IMR-90 (cell line): ENCODE measurements around the gene PYGB. TPM values are rescaled to one million over a fixed set of nuclear protein-coding genes. Genes with fewer than 3 reads are reported as not detected.

Experiments
- ATAC-seq: fragments of 200-7000 bp; cut with Tn5 transposase; 2 replicates; pipeline ENCODE4 v1.9.1; 2020; ENCODE audit warnings: low read depth, mild to moderate bottlenecking, moderate library complexity
- BruUV-seq: library from RNA; stranded (reverse); fragments of 400-500 nt; replicated peaks from 2 replicates; lab custom pipeline; 2021; lab: Mats Ljungman, UMichigan
- CTCF ChIA-PET: fragments of 300-600 bp; formaldehyde crosslinking; extraction: SDS; loops from one replicate; lab custom pipeline; 2021; ENCODE audit warnings: antibody characterized with exemption; lab: Yijun Ruan, JAX
- POLR2A ChIA-PET: fragments of 300-600 bp; sonication (Branson Sonifier 250); formaldehyde crosslinking; loops from one replicate; lab custom pipeline; 2022; ENCODE audit warnings: antibody characterized with exemption; ENCODE audit not compliant: unreplicated experiment; lab: Charles Lee
- DNase-seq: peaks from one replicate; pipeline ENCODE4 v3.0.0; 2013
- H2AFZ ChIP-seq: replicated peaks from 2 replicates; pipeline ENCODE3; 2013; ENCODE audit warnings: low read length, mild to moderate bottlenecking; ENCODE audit not compliant: poor library complexity
- H2AK5ac ChIP-seq: 2 replicates; pipeline ENCODE4 v1.6.1; 2013; ENCODE audit warnings: low read depth, low read length, inconsistent platforms
- H2AK9ac ChIP-seq: replicated peaks from 2 replicates; pipeline ENCODE3; 2013; ENCODE audit warnings: mild to moderate bottlenecking, low read depth, low read length, moderate library complexity; ENCODE audit not compliant: poor library complexity
- H2BK120ac ChIP-seq: 2 replicates; pipeline ENCODE4 v1.6.1; 2013; ENCODE audit warnings: low read depth, low read length, inconsistent platforms
- H2BK15ac ChIP-seq: 3 replicates; pipeline ENCODE4 v1.6.1; 2013; ENCODE audit warnings: low read depth, low read length, inconsistent platforms
- H2BK20ac ChIP-seq: 2 replicates; pipeline ENCODE4 v1.6.1; 2013; ENCODE audit warnings: low read depth, mild to moderate bottlenecking, inconsistent platforms, low read length, moderate library complexity
- H2BK5ac ChIP-seq: 2 replicates; pipeline ENCODE4 v1.6.1; 2013; ENCODE audit warnings: mild to moderate bottlenecking, low read depth, low read length, inconsistent platforms; ENCODE audit not compliant: poor library complexity, severe bottlenecking
- H3K14ac ChIP-seq: replicated peaks from 2 replicates; pipeline ENCODE4 v1.6.1; 2013; ENCODE audit warnings: low read depth, low read length, inconsistent platforms
- H3K18ac ChIP-seq: 2 replicates; pipeline ENCODE4 v1.6.1; 2013; ENCODE audit warnings: low read depth, low read length, control low read depth
- H3K23ac ChIP-seq: 2 replicates; pipeline ENCODE4 v1.6.1; 2013; ENCODE audit warnings: low read depth, low read length, inconsistent platforms
- H3K27ac ChIP-seq: 2 replicates; pipeline ENCODE4 v1.5.1; 2013; ENCODE audit warnings: mild to moderate bottlenecking, control low read depth, low read length; ENCODE audit not compliant: insufficient read depth
- H3K27me3 ChIP-seq: 2 replicates; pipeline ENCODE4 v1.6.1; 2013; ENCODE audit warnings: low read length; ENCODE audit not compliant: control insufficient read depth, insufficient read depth
- H3K36me3 ChIP-seq: 2 replicates; pipeline ENCODE4 v1.6.1; 2013; ENCODE audit warnings: low read length, mixed read lengths; ENCODE audit not compliant: control insufficient read depth, insufficient read depth
- H3K4ac ChIP-seq: 2 replicates; pipeline ENCODE4 v1.6.1; 2013; ENCODE audit warnings: low read depth, low read length, inconsistent platforms
- H3K4me1 ChIP-seq: 2 replicates; pipeline ENCODE4 v1.6.1; 2013; ENCODE audit warnings: low read length, mixed read lengths; ENCODE audit not compliant: control insufficient read depth, insufficient read depth
- H3K4me2 ChIP-seq: 2 replicates; pipeline ENCODE4 v1.6.1; 2013; ENCODE audit warnings: low read depth, mild to moderate bottlenecking, control low read depth, low read length, moderate library complexity
- H3K4me3 ChIP-seq: 2 replicates; pipeline ENCODE4 v1.5.1; 2013; ENCODE audit warnings: low read depth, mild to moderate bottlenecking, control low read depth, low read length, moderate library complexity; ENCODE audit not compliant: insufficient read depth
- H3K56ac ChIP-seq: 2 replicates; pipeline ENCODE4 v1.6.1; 2013; ENCODE audit warnings: low read length, inconsistent platforms; ENCODE audit not compliant: insufficient read depth; ENCODE audit errors: extremely low read depth
- H3K79me1 ChIP-seq, 2 experiments: 2 replicates each; pipeline ENCODE4 v1.6.1; 2013; ENCODE audit warnings: low read length in 2 of 2, inconsistent platforms in 1 of 2, low read depth in 1 of 2
- H3K9ac ChIP-seq: 2 replicates; pipeline ENCODE4 v1.6.1; 2013; ENCODE audit warnings: low read depth, low read length, control low read depth
- H3K9me1 ChIP-seq: 2 replicates; pipeline ENCODE4 v1.6.1; 2013; ENCODE audit warnings: low read length, inconsistent platforms; ENCODE audit not compliant: insufficient read depth
- H3K9me3 ChIP-seq: 2 replicates; pipeline ENCODE4 v1.6.1; 2013; ENCODE audit warnings: low read length; ENCODE audit not compliant: control insufficient read depth, insufficient read depth
- H4K20me1 ChIP-seq: 2 replicates; pipeline ENCODE4 v1.6.1; 2013; ENCODE audit warnings: low read length, inconsistent platforms; ENCODE audit not compliant: insufficient read depth
- H4K5ac ChIP-seq: 2 replicates; pipeline ENCODE4 v1.6.1; 2013; ENCODE audit warnings: mild to moderate bottlenecking, low read depth, low read length, control low read depth
- H4K8ac ChIP-seq, 2 experiments: 2 replicates each; pipeline ENCODE4 v1.6.1; 2013; ENCODE audit warnings: low read depth in 2 of 2, low read length in 2 of 2, control low read depth in 1 of 2, inconsistent platforms in 1 of 2
- H4K91ac ChIP-seq: 2 replicates; pipeline ENCODE4 v1.6.1; 2013; ENCODE audit warnings: low read depth, low read length, inconsistent platforms; ENCODE audit not compliant: insufficient read depth
- BHLHE40 ChIP-seq: fragments of 150-350 bp; IDR thresholded peaks from 2 replicates; pipeline ENCODE4 v1.6.1; 2016; ENCODE audit warnings: mild to moderate bottlenecking, low read depth, low read length
- CEBPB ChIP-seq: IDR thresholded peaks from 2 replicates; pipeline ENCODE4 v1.6.1; 2012; ENCODE audit warnings: low read depth, low read length, improper control_type of control experiment
- CTCF ChIP-seq: conservative IDR thresholded peaks from 2 replicates; pipeline ENCODE4 v1.5.1; 2012; ENCODE audit warnings: mild to moderate bottlenecking, low read depth, low read length, improper control_type of control experiment
- FOS ChIP-seq: fragments of 150-350 bp; IDR thresholded peaks from 2 replicates; pipeline ENCODE4 v1.6.1; 2016; ENCODE audit warnings: low read depth, low read length
- MAFK ChIP-seq: IDR thresholded peaks from 2 replicates; pipeline ENCODE4 v1.6.1; 2012; ENCODE audit warnings: low read depth, low read length, improper control_type of control experiment
- MAZ ChIP-seq: IDR thresholded peaks from 2 replicates; pipeline ENCODE4 v1.6.1; 2012; ENCODE audit warnings: low read depth, mild to moderate bottlenecking, low read length, improper control_type of control experiment, moderate library complexity, borderline replicate concordance
- NFE2L2 ChIP-seq: fragments of 150-350 bp; IDR thresholded peaks from 2 replicates; pipeline ENCODE4 v1.6.1; 2016; ENCODE audit warnings: low read depth, mild to moderate bottlenecking, low read length
- POLR2A ChIP-seq: IDR thresholded peaks from 2 replicates; pipeline ENCODE4 v1.6.1; 2012; ENCODE audit warnings: mild to moderate bottlenecking, low read depth, low read length
- RAD21 ChIP-seq: IDR thresholded peaks from 2 replicates; pipeline ENCODE4 v1.6.1; 2012; ENCODE audit warnings: low read length, improper control_type of control experiment
- RCOR1 ChIP-seq: IDR thresholded peaks from 2 replicates; pipeline ENCODE4 v1.6.1; 2012; ENCODE audit warnings: mild to moderate bottlenecking, low read length, improper control_type of control experiment; ENCODE audit not compliant: insufficient replicate concordance
- RFX5 ChIP-seq: IDR thresholded peaks from 2 replicates; pipeline ENCODE4 v1.8.0; 2012; ENCODE audit warnings: low read depth, mild to moderate bottlenecking, low read length, moderate library complexity
- USF2 ChIP-seq: fragments of 150-350 bp; IDR thresholded peaks from 2 replicates; pipeline ENCODE4 v1.6.1; 2017; ENCODE audit warnings: mild to moderate bottlenecking, antibody characterized with exemption, low read length, low read depth
- WGBS, 2 experiments: methylation state at CpG; one replicate each; pipeline versions ENCODE4 v1.1.5 to v1.1.7; 2013; ENCODE audit warnings: missing lambda C conversion rate in 2 of 2; ENCODE audit not compliant: insufficient read length in 1 of 2; ENCODE audit errors: extremely low coverage in 2 of 2; 5-methylcytosine and 5-hydroxymethylcytosine counted together
- dilution Hi-C: fragments of 300-500 bp; cut with HindIII; formaldehyde crosslinking; loops from one replicate; pipeline ENCODE4 v1.14.3; 2018; ENCODE audit warnings: low sequenced_read_pairs; ENCODE audit not compliant: unreplicated experiment
- in situ Hi-C: fragments of 300-500 bp; cut with MboI; formaldehyde crosslinking; loops from 3 replicates; pipeline ENCODE4 v1.14.3; 2019; ENCODE audit warnings: low sequenced_read_pairs, inconsistent platforms, mixed read lengths
- intact Hi-C: fragments of 100-400 bp; cut with micrococcal nuclease; formaldehyde crosslinking; loops from 2 replicates; pipeline ENCODE4 v1.10.0; 2022
- polyA plus RNA-seq, 3 experiments: library from polyadenylated mRNA; depleted of rRNA; stranded (reverse); fragments of >200 nt; gene quantifications; 2 replicates each; pipeline ENCODE4 v1.2.3, GENCODE V29; 2012; ENCODE audit warnings: low replicate concordance in 1 of 3
- total RNA-seq: library from RNA; depleted of rRNA; stranded (reverse); fragments of >200 nt; gene quantifications from 2 replicates; pipeline ENCODE4 v1.2.3, GENCODE V29; 2012
- TF ChIP-seq, protein P1 (sequence below): fragments of 150-350 bp; IDR thresholded peaks from 2 replicates; pipeline ENCODE4 v1.6.1; 2016; ENCODE audit warnings: low read depth, mild to moderate bottlenecking, low read length, moderate library complexity, borderline replicate concordance

Gene PYGB
- total and polyA plus RNA-seq, 2 of the 4 experiments (the other 2 are of a cell fraction), result 72.4 to 83.1 TPM

DNA sequence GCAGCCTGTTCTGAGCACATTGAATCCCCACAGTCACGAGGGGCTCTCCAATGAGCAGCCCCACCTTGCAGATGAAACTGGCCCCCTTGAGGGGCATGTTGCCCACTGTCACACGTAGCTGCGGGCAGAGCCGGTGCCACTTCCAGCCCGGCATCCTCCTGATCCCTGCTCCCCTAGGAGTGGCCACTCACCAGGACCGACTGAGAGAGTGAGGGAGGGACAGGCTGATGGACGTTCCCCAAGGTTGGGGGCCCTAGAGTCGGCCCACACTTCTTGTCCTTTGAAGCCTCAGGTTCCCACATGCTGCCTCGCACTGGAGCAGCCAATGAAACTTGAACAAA lies 41.9 kb upstream of the PYGB start:
- BruUV-seq, result no TSS peak
- Histone ChIP-seq H3K4me1 (peaks cover 3% of the 10 kb centered on the region; the same call in 1 of the 2 replicates), H3K79me1 (peaks cover 26 to 55% of the 10 kb centered on the region in 2 experiments), H3K4ac (no peak overlapping the region), H2BK5ac (no peak overlapping the region), H2AK9ac (no peak overlapping the region), H4K20me1 (peaks cover 4% of the 10 kb centered on the region), H3K56ac (no peak overlapping the region), H2AK5ac (no peak overlapping the region), H3K9ac (no peak overlapping the region), H2BK15ac (no peak overlapping the region), H2BK20ac (no peak overlapping the region), H3K4me2 (no peak overlapping the region), H3K9me3 (no peaks in the 10 kb centered on the region), H3K14ac (no peak overlapping the region), H3K9me1 (peaks cover 10% of the 10 kb centered on the region; the same call in 1 of the 2 replicates), H2AFZ (no peak overlapping the region), H2BK120ac (no peak overlapping the region), H3K27me3 (no peaks in the 10 kb centered on the region), H3K23ac (no peak overlapping the region), H3K27ac (no peak overlapping the region), H4K91ac (no peak overlapping the region), H4K8ac (no peak overlapping the region), H3K18ac (no peak overlapping the region), H3K4me3 (no peak overlapping the region), H4K5ac (no peak overlapping the region), H3K36me3 (peaks cover 3% of the 10 kb centered on the region)
- CTCF ChIA-PET, result no interaction called here
- POLR2A ChIA-PET, result no interaction called here
- TF ChIP-seq POLR2A (no peak), RAD21 (no peak), CEBPB (no peak), BHLHE40 (no peak), NFE2L2 (no peak), FOS (no peak), RCOR1 (no peak), USF2 (no peak), MAFK (no peak), RFX5 (no peak), MAZ (no peak), CTCF (no peak)
- TF ChIP-seq, protein P1, sequence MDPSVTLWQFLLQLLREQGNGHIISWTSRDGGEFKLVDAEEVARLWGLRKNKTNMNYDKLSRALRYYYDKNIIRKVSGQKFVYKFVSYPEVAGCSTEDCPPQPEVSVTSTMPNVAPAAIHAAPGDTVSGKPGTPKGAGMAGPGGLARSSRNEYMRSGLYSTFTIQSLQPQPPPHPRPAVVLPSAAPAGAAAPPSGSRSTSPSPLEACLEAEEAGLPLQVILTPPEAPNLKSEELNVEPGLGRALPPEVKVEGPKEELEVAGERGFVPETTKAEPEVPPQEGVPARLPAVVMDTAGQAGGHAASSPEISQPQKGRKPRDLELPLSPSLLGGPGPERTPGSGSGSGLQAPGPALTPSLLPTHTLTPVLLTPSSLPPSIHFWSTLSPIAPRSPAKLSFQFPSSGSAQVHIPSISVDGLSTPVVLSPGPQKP, result no peak
- DNase-seq (no peak), ATAC-seq (no peak)
- in situ Hi-C loops, result no loop called here
- WGBS, 2 experiments, result 50% methylated on average over 1 of the region's 9 CpGs; no CpG with 5 or more reads in 1 of the 2 experiments
- intact Hi-C loops, result no loop called here
- dilution Hi-C loops, result no loop called here
